ENCODE data around the gene DUOX1.

Gene DUOX1

DNA sequence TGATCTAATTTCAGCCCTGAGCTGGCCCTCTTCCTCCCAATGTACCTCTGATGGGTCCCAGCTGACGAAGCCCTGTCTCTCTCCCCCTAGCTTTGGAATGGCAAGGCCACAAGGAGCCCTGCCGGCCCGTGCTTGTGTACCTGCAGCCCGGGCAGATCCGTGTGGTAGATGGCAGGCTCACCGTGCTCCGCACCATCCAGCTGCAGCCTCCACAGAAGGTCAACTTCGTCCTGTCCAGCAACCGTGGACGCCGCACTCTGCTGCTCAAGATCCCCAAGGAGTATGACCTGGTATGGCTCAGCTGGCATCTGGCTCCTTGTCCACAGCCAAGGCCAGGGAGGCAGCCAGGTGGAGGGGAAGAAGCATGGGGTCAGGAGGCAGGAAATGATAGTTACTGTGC lies 14.2 kb downstream of the DUOX1 start:
- no peak for DNase-seq (ENCODE audit: low read depth, low spot score)

- DNase-seq (ENCODE audit: low read depth, low spot score): no peak
Measured at GRCh38 chr15:45144775-45145174, 15.0 kb downstream of the DUOX1 start.

GRCh38 chr15:45146405-45146804 lies 16.6 kb downstream of the DUOX1 start:
- DNase-seq (ENCODE audit: low read depth, low spot score): no peak

DNA sequence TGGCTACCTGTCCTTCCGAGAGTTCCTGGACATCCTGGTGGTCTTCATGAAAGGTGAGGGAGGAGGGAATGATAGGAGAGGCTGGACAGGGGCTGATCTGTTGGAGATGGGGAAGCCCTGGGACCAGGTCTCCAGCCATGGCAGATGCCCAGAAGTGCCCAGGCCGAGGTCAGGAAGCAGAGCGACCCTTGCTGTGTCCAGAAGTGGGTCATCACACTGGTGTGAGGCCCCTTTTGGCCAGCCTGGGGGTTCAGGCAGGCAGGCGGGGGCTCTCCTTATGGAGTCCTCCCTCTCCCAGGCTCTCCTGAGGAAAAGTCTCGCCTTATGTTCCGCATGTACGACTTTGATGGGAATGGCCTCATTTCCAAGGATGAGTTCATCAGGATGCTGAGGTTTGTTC lies 17.8 kb downstream of the DUOX1 start:
- DNase-seq (ENCODE audit: low read depth, low spot score): no peak

DNA sequence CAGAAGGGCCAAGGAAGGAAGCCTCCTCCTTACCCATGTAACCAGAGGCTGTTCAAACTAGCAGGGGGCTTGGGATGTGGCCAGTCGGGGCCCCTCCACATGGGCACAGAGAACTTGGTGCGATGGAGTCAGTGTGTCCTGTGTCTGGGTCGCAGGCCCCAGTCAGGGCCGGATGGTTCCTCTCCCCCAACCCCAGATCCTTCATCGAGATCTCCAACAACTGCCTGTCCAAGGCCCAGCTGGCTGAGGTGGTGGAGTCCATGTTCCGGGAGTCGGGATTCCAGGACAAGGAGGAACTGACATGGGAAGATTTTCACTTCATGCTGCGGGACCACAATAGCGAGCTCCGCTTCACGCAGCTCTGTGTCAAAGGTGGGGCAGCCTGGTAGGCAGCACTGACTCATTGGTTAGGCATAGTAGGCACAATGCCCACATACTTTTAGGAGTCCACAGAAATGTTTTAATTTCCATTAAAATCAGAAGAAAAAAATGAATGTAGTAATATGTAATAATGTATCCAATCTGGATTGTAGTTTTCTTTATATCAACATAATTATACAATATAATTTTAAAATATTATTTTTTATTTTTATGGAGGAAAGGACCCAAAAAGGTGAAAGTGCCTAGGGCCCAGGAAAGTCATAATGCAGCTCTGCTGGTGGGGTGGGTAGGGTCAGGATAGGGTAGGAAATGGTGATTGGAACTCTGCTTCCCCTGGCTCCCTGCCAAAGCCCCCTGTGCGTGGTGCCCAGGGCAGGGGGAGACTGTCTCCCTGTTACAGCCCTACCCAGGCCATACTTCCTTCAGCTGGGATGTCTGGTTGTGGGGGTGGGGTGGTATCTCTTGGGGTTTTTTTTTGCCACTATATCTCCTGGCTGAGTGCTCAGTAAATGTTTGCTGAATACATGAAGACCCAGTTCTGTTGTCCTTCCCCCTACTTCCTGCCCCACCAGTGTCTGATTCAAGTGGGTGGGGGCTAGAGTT lies 18.6 kb downstream of the DUOX1 start:
- DNase-seq (ENCODE audit: low read depth, low spot score): no peak

GRCh38 chr15:45149060-45149459 lies 19.3 kb downstream of the DUOX1 start:
- DNase-seq (ENCODE audit: low read depth, low spot score): no peak

GRCh38 chr15:45150481-45150880 lies 20.7 kb downstream of the DUOX1 start:
- no peak for DNase-seq (ENCODE audit: low read depth, low spot score)

DNA sequence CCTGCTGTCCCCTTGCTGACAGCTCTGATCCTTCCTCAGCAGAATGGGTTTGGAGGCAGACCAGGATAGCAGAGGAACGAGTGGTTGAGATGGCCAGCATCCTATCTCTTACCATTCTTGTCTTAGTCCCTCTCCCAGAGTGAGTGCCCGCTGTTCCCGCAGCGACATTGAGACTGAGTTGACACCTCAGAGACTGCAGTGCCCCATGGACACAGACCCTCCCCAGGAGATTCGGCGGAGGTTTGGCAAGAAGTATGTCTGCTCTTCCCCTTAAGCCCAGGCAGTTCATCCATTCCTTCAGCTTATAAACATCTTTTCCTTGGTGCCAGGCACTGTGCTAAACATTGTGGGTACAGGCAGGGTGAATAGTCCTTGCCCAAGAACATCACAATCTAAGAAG lies 21.2 kb downstream of the DUOX1 start:
- DNase-seq (ENCODE audit: low read depth, low spot score): no peak

DNA sequence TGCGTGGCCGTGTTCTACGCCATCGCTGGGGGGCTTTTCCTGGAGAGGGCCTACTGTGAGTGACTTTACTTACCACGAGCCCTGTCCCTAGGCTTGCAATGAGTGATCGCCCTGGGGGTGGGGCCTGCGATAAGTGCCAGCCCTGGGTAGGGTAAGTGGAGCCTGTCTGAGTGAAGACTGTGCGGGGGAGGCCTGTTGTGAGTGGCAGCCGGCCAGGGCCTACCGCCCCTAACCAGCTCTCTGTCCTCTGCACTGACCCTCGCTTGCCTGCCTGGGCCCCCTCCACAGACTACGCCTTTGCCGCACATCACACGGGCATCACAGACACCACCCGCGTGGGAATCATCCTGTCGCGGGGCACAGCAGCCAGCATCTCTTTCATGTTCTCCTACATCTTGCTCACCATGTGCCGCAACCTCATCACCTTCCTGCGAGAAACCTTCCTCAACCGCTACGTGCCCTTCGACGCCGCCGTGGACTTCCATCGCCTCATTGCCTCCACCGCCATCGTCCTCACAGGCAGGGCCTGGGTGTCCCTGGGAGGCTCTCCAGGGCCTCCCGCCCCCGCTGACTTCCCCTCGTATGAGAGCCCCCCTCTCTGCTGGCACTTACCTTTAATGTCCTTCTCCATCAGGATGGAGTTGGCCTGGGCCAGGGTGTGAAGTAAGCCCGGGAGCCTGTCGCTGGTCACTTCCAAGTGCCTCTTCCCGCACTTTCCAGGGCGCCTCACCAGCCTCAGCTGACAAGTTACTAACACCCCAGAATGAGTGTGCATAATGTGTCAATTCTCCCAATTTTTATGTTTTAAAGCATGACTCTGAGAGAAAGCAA lies 22.4 kb downstream of the DUOX1 start:
- no peak for DNase-seq (ENCODE audit: low read depth, low spot score)

- no peak for DNase-seq (ENCODE audit: low read depth, low spot score)
Measured at GRCh38 chr15:45155739-45156138, 25.9 kb downstream of the DUOX1 start.

GRCh38 chr15:45156744-45157455 lies 27.1 kb downstream of the DUOX1 start:
- DNase-seq (ENCODE audit: low read depth, low spot score): no peak

- no peak for DNase-seq (ENCODE audit: low read depth, low spot score)
Measured at GRCh38 chr15:45157974-45158373, 28.2 kb downstream of the DUOX1 start.

DNA sequence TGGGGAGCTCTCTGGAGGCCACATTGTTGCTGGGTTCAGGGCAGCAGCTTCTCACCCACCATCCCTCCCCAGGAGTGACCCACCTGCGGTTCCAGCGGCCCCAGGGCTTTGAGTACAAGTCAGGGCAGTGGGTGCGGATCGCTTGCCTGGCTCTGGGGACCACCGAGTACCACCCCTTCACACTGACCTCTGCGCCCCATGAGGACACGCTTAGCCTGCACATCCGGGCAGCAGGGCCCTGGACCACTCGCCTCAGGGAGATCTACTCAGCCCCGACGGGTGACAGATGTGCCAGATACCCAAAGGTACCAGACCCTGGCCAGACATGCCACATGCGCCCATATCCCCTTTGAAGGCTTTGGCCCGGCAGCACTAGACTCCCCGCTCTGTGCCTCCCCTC lies 31.9 kb downstream of the DUOX1 start:
- DNase-seq (ENCODE audit: low read depth, low spot score): no peak

GRCh38 chr15:45162771-45163507 lies 33.1 kb downstream of the DUOX1 start:
- peak; percentile 27 for DNase-seq (ENCODE audit: low read depth, low spot score)

GRCh38 chr15:45163508-45163856 lies 33.7 kb downstream of the DUOX1 start:
- DNase-seq (ENCODE audit: low read depth, low spot score): no peak

DNA sequence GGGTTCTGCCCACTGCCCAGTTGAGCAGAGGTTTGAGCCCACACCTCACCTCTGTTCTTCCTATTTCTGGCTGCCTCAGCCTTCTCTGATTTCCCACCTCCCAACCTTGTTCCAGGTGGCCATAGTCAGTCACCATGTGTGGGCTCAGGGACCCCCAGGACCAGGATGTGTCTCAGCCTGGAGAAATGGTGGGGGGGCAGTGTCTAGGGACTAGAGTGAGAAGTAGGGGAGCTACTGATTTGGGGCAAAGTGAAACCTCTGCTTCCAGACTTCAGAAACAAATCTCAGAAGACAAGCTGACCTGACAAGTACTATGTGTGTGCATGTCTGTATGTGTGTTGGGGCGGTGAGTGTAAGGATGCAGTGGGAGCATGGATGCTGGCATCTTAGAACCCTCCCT lies 35.1 kb downstream of the DUOX1 start:
- DNase-seq (ENCODE audit: low read depth, low spot score): no peak

GRCh38 chr15:45165536-45165935 lies 35.7 kb downstream of the DUOX1 start:
- no peak for DNase-seq (ENCODE audit: low read depth, low spot score)

DNA sequence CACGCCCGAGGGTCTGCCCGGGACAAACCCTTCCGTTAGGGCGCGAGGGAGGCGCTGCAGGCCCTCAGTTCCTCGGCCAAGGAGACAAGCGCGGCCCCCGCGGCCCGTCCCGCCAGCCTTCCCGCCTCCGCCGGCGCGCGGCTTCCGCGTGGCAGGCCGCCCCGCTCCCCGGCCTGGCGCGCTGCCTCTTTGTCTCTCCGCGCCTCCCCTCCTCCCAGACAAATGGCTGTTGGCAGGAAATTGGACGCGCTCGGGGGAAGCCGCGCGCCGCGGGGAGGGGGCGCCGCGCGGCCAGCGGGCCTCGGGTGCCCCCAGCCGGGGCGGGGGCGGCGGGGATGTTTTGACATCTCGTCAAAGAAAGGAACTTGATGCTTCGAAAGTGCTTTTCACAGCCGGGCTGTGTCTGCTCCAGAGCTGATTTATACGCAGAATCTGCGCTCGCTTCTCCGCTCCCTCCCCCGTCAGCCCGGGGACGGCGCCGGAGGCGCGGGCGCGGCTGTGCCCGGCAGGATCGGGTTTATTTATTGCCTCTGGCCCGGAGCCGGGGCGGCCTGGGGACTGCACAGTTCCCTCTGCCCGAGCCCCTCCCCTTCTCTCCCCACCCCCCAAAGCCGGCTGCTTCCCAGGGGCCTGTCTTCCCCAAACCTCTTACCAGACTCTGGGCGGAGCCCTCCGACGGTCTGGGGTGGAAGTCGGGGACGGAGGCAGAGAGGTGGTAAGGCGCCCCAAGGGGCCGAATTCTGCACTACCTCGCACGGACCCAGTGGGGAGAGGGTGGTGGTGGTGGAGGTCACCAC lies 37.2 kb downstream of the DUOX1 start:
- DNase-seq (ENCODE audit: low read depth, low spot score): peak; percentile 52

GRCh38 chr15:45167631-45168205 lies 37.9 kb downstream of the DUOX1 start:
- no peak for DNase-seq (ENCODE audit: low read depth, low spot score)

DNA sequence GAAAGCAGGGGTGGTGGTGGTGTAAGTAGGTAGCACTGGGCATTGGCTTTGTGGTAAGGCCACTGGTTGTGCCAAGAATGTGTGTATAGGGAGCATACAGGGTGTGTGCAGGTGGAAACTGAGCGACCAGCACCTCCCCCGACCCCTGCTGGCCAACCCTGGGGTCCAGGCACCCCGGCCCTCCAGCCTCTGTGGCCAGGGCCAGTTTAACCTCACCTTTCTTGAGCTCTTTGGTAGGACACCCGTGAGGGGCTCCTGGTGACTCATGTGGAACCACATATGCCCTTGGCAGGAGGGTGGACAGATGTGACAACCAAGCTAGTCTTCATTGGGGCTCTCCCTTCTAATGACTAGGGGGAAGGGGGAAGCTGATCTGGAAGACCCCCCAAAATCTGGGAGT lies 38.5 kb downstream of the DUOX1 start:
- no peak for DNase-seq (ENCODE audit: low read depth, low spot score)
